Measurements from ENCODE around the gene KIF16B. TPM values are rescaled to one million over a fixed set of nuclear protein-coding genes. Genes with fewer than 3 reads are reported as not detected.

Gene KIF16B
- total and polyA plus RNA-seq, 9 of the 15 experiments (the other 6 are each of a cell fraction or from before 2014, with no cell fraction given): 1.00 to 10.6 (median 8.5) TPM

DNA sequence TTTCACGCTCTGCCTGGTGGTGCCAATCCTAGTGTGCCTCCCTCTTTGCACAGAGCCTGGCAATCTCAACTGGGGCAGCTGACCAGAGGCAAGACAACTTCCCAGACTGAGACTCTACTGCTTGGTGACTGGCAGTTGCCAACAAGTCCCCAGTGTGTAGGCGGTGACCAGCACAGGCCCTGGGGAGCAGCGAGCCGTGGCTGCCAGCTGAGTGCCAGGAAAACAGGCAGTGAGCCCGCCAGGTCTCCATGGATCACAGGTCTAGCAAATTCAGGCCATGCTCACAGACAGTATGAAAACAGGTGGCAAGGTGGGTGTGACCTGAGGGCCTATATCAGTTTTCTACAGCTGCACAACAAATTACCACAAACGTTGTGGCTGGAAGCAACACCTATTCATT, 289.9 kb downstream of the KIF16B start (continued):
- TF ChIP-seq, protein P1, sequence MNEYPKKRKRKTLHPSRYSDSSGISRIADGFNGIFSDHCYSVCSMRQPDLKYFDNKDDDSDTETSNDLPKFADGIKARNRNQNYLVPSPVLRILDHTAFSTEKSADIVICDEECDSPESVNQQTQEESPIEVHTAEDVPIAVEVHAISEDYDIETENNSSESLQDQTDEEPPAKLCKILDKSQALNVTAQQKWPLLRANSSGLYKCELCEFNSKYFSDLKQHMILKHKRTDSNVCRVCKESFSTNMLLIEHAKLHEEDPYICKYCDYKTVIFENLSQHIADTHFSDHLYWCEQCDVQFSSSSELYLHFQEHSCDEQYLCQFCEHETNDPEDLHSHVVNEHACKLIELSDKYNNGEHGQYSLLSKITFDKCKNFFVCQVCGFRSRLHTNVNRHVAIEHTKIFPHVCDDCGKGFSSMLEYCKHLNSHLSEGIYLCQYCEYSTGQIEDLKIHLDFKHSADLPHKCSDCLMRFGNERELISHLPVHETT (CRISPR knock-in tag; conservative IDR thresholded peaks at IDR 0.05 in 1 of 2, IDR thresholded peaks at IDR 0.05 in 1 of 2): no peak
- TF ChIP-seq, protein P2, sequence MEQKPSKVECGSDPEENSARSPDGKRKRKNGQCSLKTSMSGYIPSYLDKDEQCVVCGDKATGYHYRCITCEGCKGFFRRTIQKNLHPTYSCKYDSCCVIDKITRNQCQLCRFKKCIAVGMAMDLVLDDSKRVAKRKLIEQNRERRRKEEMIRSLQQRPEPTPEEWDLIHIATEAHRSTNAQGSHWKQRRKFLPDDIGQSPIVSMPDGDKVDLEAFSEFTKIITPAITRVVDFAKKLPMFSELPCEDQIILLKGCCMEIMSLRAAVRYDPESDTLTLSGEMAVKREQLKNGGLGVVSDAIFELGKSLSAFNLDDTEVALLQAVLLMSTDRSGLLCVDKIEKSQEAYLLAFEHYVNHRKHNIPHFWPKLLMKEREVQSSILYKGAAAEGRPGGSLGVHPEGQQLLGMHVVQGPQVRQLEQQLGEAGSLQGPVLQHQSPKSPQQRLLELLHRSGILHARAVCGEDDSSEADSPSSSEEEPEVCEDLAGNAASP (IDR thresholded peaks at IDR 0.05): no peak
- TF ChIP-seq SMAD3 (CRISPR knock-in tag; conservative IDR thresholded peaks at IDR 0.05) (no peak), ZBTB9 (CRISPR knock-in tag; IDR thresholded peaks at IDR 0.05) (no peak), HMBOX1 (IDR thresholded peaks at IDR 0.05) (no peak), FOSL1 (tag; conservative IDR thresholded peaks at IDR 0.05) (no peak), RBM17 (IDR thresholded peaks at IDR 0.05; ENCODE audit: borderline replicate concordance, low read depth, low read length) (no peak), KLF6 (CRISPR knock-in tag; IDR thresholded peaks at IDR 0.05; ENCODE audit: borderline replicate concordance) (no peak), RBFOX2 (IDR thresholded peaks at IDR 0.05; ENCODE audit: low read depth, low read length) (no peak), ZFPM2 (CRISPR knock-in tag; IDR thresholded peaks at IDR 0.05) (no peak)
- TF ChIP-seq, protein P3, sequence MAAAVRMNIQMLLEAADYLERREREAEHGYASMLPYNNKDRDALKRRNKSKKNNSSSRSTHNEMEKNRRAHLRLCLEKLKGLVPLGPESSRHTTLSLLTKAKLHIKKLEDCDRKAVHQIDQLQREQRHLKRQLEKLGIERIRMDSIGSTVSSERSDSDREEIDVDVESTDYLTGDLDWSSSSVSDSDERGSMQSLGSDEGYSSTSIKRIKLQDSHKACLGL (CRISPR knock-in tag; IDR thresholded peaks at IDR 0.05; ENCODE audit: borderline replicate concordance, poor library complexity, severe bottlenecking): no peak
- TF ChIP-seq, protein P4, sequence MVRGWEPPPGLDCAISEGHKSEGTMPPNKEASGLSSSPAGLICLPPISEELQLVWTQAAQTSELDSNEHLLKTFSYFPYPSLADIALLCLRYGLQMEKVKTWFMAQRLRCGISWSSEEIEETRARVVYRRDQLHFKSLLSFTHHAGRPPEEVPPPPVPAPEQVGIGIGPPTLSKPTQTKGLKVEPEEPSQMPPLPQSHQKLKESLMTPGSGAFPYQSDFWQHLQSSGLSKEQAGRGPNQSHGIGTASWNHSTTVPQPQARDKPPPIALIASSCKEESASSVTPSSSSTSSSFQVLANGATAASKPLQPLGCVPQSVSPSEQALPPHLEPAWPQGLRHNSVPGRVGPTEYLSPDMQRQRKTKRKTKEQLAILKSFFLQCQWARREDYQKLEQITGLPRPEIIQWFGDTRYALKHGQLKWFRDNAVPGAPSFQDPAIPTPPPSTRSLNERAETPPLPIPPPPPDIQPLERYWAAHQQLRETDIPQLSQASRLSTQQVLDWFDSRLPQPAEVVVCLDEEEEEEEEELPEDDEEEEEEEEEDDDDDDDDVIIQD (CRISPR knock-in tag; IDR thresholded peaks at IDR 0.05): no peak
